GM21576 (cell line): ENCODE data around the gene OR10Z1.

ENCODE experiments used
- ATAC-seq: cut with Tn5 transposase; IDR thresholded peaks from one replicate; pipeline ENCODE4 v1.9.1; 2021; ENCODE audit warnings: mild to moderate bottlenecking, moderate library complexity; ENCODE audit not compliant: unreplicated experiment

OR10Z1 gene

GRCh38 chr1:158604968-158605367 is at the start of gene OR10Z1:
TSS of gene OR10Z1 (plus strand) at chr1:158605268. CDS start at chr1:158606439, 1,171 bp downstream.
- ATAC-seq, result no peak

- no peak for ATAC-seq
These were observed 45.4 kb upstream of the OR10Z1 start for GRCh38 chr1:158559696-158560095.

- no peak for ATAC-seq
These were observed 41.2 kb upstream of the OR10Z1 start for GRCh38 chr1:158563853-158564252.

- ATAC-seq, result no peak
These were observed 40.5 kb upstream of the OR10Z1 start for GRCh38 chr1:158564608-158565007.

- ATAC-seq, result no peak
These were observed 34.6 kb upstream of the OR10Z1 start, which contains the start of gene OR6P1 for GRCh38 chr1:158570480-158570879. TSS of gene OR6P1 (minus strand) at chr1:158570580. CDS start at chr1:158563604, 6,976 bp downstream.

GRCh38 chr1:158572226-158572625 is 32.8 kb upstream of the OR10Z1 start:
- ATAC-seq, result no peak

- no peak for ATAC-seq
These were observed 27.5 kb upstream of the OR10Z1 start for GRCh38 chr1:158577561-158577960.

- ATAC-seq, result no peak
These were observed 25.3 kb upstream of the OR10Z1 start, which contains the start of gene OR10X1 for GRCh38 chr1:158579733-158580132. TSS of gene OR10X1 (minus strand) at chr1:158579899. CDS start at chr1:158579899, 0 bp downstream.

- no peak for ATAC-seq
These were observed 21.1 kb upstream of the OR10Z1 start for GRCh38 chr1:158583962-158584361.

GRCh38 chr1:158586942-158587341 is 18.1 kb upstream of the OR10Z1 start:
- no peak for ATAC-seq

- ATAC-seq, result no peak
These were observed 4.3 kb upstream of the OR10Z1 start for GRCh38 chr1:158600735-158601134.

- ATAC-seq, result no peak
These were observed 2.2 kb downstream of the OR10Z1 start for GRCh38 chr1:158607296-158607695.

- ATAC-seq, result no peak
These were observed 6.8 kb downstream of the OR10Z1 start for GRCh38 chr1:158611916-158612315.

- no peak for ATAC-seq
These were observed 8.7 kb downstream of the OR10Z1 start for GRCh38 chr1:158613764-158614163.

- ATAC-seq, result no peak
These were observed 33.1 kb downstream of the OR10Z1 start for GRCh38 chr1:158638146-158638545.

- no peak for ATAC-seq
These were observed 33.8 kb downstream of the OR10Z1 start for GRCh38 chr1:158638904-158639303.

GRCh38 chr1:158644449-158644848 is 39.4 kb downstream of the OR10Z1 start:
- ATAC-seq, result no peak

- no peak for ATAC-seq
These were observed 41.4 kb downstream of the OR10Z1 start for GRCh38 chr1:158646465-158646864.

GRCh38 chr1:158649052-158649451 is 44.0 kb downstream of the OR10Z1 start:
- no peak for ATAC-seq

- no peak for ATAC-seq
These were observed 47.8 kb downstream of the OR10Z1 start for GRCh38 chr1:158652721-158653334.

GRCh38 chr1:158654086-158654485 is 49.0 kb downstream of the OR10Z1 start:
- ATAC-seq, result no peak

- no peak for ATAC-seq
These were observed 49.5 kb downstream of the OR10Z1 start for GRCh38 chr1:158654571-158654970.
